SK-N-SH treated with all-trans-retinoic acid at 6 μM for 48 hours (cell line): Measurements from ENCODE around the gene P2RX4.

Experiments used
- ARNTL ChIP-seq: fragments of 450-650 bp; formaldehyde crosslinking; IDR thresholded peaks from 2 replicates; pipeline ENCODE4 v1.5.0; 2020; ENCODE audit warnings: low read depth, mild to moderate bottlenecking, moderate library complexity, borderline replicate concordance
- CSRNP3 ChIP-seq: fragments of 250-450 bp; sonication (Bioruptor Pico); IDR thresholded peaks from 2 replicates; pipeline ENCODE4 v1.5.1; 2021; ENCODE audit warnings: mild to moderate bottlenecking, moderate library complexity
- RARB ChIP-seq: fragments of 250-450 bp; sonication (Bioruptor Pico); IDR thresholded peaks from 2 replicates; pipeline ENCODE4 v1.8.0; 2021; ENCODE audit warnings: mild to moderate bottlenecking, moderate library complexity
- ZC3H10 ChIP-seq: fragments of 250-450 bp; sonication (Bioruptor Pico); IDR thresholded peaks from 2 replicates; pipeline ENCODE4 v1.5.1; 2021; ENCODE audit warnings: mild to moderate bottlenecking, moderate library complexity
- ZFP30 ChIP-seq: fragments of 450-650 bp; formaldehyde crosslinking; IDR thresholded peaks from 2 replicates; pipeline ENCODE4 v1.5.0; 2022; ENCODE audit warnings: mild to moderate bottlenecking, moderate library complexity
- ZNF8 ChIP-seq: fragments of 450-650 bp; formaldehyde crosslinking; IDR thresholded peaks from 2 replicates; pipeline ENCODE4 v1.5.0; 2020; ENCODE audit warnings: mild to moderate bottlenecking, moderate library complexity
- TF ChIP-seq, protein P1 (sequence below): fragments of 250-450 bp; sonication (Bioruptor Pico); IDR thresholded peaks from 2 replicates; pipeline ENCODE4 v1.8.0; 2020; ENCODE audit warnings: mild to moderate bottlenecking, moderate library complexity, borderline replicate concordance
- TF ChIP-seq, protein P2 (sequence below): fragments of 250-450 bp; sonication (Bioruptor Pico); IDR thresholded peaks from 2 replicates; pipeline ENCODE4 v1.5.1; 2020; ENCODE audit warnings: low read depth, mild to moderate bottlenecking, moderate library complexity

- no peak for TF ChIP-seq ZNF8
- TF ChIP-seq, protein P1, sequence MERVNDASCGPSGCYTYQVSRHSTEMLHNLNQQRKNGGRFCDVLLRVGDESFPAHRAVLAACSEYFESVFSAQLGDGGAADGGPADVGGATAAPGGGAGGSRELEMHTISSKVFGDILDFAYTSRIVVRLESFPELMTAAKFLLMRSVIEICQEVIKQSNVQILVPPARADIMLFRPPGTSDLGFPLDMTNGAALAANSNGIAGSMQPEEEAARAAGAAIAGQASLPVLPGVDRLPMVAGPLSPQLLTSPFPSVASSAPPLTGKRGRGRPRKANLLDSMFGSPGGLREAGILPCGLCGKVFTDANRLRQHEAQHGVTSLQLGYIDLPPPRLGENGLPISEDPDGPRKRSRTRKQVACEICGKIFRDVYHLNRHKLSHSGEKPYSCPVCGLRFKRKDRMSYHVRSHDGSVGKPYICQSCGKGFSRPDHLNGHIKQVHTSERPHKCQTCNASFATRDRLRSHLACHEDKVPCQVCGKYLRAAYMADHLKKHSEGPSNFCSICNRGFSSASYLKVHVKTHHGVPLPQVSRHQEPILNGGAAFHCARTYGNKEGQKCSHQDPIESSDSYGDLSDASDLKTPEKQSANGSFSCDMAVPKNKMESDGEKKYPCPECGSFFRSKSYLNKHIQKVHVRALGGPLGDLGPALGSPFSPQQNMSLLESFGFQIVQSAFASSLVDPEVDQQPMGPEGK (CRISPR knock-in tag), result no peak
- TF ChIP-seq, protein P2, sequence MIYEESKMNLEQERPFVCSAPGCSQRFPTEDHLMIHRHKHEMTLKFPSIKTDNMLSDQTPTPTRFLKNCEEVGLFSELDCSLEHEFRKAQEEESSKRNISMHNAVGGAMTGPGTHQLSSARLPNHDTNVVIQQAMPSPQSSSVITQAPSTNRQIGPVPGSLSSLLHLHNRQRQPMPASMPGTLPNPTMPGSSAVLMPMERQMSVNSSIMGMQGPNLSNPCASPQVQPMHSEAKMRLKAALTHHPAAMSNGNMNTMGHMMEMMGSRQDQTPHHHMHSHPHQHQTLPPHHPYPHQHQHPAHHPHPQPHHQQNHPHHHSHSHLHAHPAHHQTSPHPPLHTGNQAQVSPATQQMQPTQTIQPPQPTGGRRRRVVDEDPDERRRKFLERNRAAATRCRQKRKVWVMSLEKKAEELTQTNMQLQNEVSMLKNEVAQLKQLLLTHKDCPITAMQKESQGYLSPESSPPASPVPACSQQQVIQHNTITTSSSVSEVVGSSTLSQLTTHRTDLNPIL (CRISPR knock-in tag), result no peak
- no peak for TF ChIP-seq CSRNP3 (CRISPR knock-in tag)
- TF ChIP-seq ZFP30, result no peak
- no peak for TF ChIP-seq ZC3H10
- no peak for TF ChIP-seq ARNTL (CRISPR knock-in tag)
- no peak for TF ChIP-seq RARB (CRISPR knock-in tag)
These were observed 14.7 kb downstream of the P2RX4 start for GRCh38 chr12:121224591-121224990.
